ENCODE measurements around the gene CPLX3. TPM values are rescaled to one million over a fixed set of nuclear protein-coding genes. Genes with fewer than 3 reads are reported as not detected.

The CPLX3 gene
- total RNA-seq, 2 experiments from 2014 or later: 0.11 TPM; not detected in 1

DNA sequence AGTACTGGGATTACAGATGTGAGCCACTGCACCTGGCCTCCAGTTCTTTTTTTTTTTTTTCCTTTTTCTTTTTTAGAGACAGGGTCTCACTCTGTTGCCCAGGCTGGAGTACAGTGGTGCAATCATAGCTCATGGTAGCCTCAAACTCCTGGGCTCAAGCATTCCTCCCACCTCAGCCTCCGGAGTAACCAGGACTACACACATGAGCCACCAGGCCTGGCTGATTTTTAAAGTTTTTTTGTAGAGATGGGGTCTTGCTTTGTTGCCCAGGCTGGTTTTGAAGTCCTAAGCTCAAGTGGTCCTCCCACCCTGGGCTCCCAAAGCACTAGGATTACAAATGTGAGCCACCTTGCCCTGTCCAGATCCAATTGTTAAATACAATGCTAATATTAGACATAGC lies 30.1 kb downstream of the CPLX3 start:
- no peak overlapping the region for H3K4me3 Mint-ChIP-seq
- DNase-seq: no peak
- TF ChIP-seq, protein P1, sequence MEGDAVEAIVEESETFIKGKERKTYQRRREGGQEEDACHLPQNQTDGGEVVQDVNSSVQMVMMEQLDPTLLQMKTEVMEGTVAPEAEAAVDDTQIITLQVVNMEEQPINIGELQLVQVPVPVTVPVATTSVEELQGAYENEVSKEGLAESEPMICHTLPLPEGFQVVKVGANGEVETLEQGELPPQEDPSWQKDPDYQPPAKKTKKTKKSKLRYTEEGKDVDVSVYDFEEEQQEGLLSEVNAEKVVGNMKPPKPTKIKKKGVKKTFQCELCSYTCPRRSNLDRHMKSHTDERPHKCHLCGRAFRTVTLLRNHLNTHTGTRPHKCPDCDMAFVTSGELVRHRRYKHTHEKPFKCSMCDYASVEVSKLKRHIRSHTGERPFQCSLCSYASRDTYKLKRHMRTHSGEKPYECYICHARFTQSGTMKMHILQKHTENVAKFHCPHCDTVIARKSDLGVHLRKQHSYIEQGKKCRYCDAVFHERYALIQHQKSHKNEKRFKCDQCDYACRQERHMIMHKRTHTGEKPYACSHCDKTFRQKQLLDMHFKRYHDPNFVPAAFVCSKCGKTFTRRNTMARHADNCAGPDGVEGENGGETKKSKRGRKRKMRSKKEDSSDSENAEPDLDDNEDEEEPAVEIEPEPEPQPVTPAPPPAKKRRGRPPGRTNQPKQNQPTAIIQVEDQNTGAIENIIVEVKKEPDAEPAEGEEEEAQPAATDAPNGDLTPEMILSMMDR (IDR thresholded peaks at IDR 0.05): no peak
- no peaks in the 10 kb centered on the region for H3K9me3 Mint-ChIP-seq
- H3K27ac Mint-ChIP-seq: peak overlapping the region; percentile 84
- H3K36me3 Mint-ChIP-seq (ENCODE audit: low read depth): peaks cover 10% of the 10 kb centered on the region
- no peak for ATAC-seq
- intact Hi-C loops (cut with micrococcal nuclease): no loop called here
- H3K27me3 Mint-ChIP-seq: no peaks in the 10 kb centered on the region
- H3K4me1 Mint-ChIP-seq (ENCODE audit: low read depth): peaks cover 32% of the 10 kb centered on the region
- POLR2A ChIA-PET: interaction anchor here (0.7 to 1.9 kb wide), 3 partner anchors 9 to 13 kb away, joined by 3 to 5 read pairs (median 4); partner anchors contain the start of gene ULK3
- CTCF ChIA-PET: interaction anchor here (4.2 kb wide), 1 partner anchor 45 kb away, joined by 14 read pairs; no protein-coding TSS in a partner anchor

DNA sequence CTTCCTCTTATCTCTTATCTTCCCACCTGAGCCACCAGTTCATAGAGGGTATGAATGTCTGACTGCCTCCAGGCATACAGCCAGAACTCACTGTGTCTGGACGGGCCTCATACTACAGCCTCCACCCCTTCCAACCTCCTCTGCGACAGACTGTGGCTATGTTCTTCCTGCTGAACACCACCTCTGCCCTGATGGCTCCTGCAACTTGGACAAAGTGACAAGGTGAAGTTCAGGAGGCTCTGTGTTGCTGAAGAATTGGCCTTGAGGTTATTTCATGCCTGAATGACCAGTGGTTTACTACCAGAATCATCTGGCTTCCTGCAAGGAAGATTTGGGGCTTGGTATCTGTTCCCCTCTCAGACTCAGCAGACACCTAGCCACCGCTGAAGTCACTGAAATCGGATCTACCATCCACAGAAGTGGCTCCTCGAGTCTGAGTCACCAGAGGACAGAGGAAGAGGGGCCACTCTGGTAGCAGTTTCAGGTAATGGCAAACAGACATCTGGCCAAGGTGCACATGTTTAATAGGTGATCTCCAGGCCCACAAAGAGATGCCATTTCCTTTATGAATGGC lies 30.7 kb downstream of the CPLX3 start:
- H3K36me3 Mint-ChIP-seq (ENCODE audit: low read depth): peaks cover 7% of the 10 kb centered on the region
- H3K4me3 Mint-ChIP-seq: no peak overlapping the region
- intact Hi-C loops (cut with micrococcal nuclease): no loop called here
- peak overlapping the region; percentile 84 for H3K27ac Mint-ChIP-seq
- H3K9me3 Mint-ChIP-seq: no peaks in the 10 kb centered on the region
- ChIA-PET POLR2A (interaction anchor here (1.4 to 1.9 kb wide), 3 partner anchors 12 to 81 kb away, joined by 4 to 9 read pairs (median 4); partner anchors contain the start of gene COX5A), CTCF (interaction anchor here (1.2 to 4.2 kb wide), 3 partner anchors 12 to 44 kb away, joined by 3 to 14 read pairs (median 5); no protein-coding TSS in a partner anchor)
- no peaks in the 10 kb centered on the region for H3K27me3 Mint-ChIP-seq
- TF ChIP-seq, protein P1 (IDR thresholded peaks at IDR 0.05): no peak
- ATAC-seq: peak; percentile 31
- no peak for DNase-seq
- peaks cover 32% of the 10 kb centered on the region for H3K4me1 Mint-ChIP-seq (ENCODE audit: low read depth)

DNA sequence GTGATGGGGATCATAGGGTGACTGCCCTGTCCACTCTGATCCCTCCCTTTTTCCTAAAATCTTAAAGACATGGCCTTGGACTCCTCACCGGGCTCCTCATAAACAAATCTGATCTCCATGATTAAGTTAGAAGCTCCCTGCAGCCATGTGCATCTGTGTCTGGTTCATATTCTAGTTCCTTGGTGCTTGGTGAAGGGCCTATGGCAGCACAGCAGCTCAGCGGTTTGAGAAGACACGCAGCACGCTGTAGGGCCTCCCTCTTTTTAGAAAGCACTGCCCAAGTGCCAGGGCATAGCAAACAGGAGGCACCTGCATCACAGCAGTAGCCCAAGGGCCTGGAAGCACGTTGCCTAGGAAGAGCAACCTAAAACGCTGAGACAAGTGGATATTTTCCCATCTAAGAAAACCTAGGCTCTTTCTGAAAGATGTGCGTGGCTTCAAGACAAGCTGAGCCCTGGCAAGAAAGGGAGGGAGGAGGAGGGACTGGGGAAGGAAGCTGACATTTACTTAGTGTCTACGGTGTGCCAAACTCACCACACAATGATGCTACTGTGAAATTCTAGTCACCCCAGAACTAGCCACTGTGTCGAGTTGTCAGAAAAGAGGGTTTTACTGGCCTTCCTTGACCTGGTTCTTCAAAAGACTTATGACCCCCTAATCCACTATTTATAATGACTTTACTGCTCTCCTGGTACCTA lies 31.4 kb downstream of the CPLX3 start:
- Mint-ChIP-seq H3K36me3 (ENCODE audit: low read depth) (peaks cover 6% of the 10 kb centered on the region), H3K27ac (peak overlapping the region; percentile 84), H3K27me3 (no peaks in the 10 kb centered on the region), H3K4me1 (ENCODE audit: low read depth) (peaks cover 32% of the 10 kb centered on the region), H3K4me3 (no peak overlapping the region), H3K9me3 (no peaks in the 10 kb centered on the region)
- ChIA-PET CTCF (interaction anchor here (1.1 to 1.7 kb wide), 9 partner anchors 9 to 172 kb away, joined by 3 to 11 read pairs (median 5); partner anchors contain the start of gene ULK3), POLR2A (interaction anchor here (1.2 to 1.9 kb wide), 5 partner anchors 12 to 80 kb away, joined by 3 to 9 read pairs (median 4); partner anchors contain the start of genes COX5A, MPI and SCAMP2)
- TF ChIP-seq, protein P1 (IDR thresholded peaks at IDR 0.05): no peak
- ATAC-seq (peak; percentile 91), DNase-seq (peak; percentile 58)
- intact Hi-C loops (cut with micrococcal nuclease): no loop called here

DNA sequence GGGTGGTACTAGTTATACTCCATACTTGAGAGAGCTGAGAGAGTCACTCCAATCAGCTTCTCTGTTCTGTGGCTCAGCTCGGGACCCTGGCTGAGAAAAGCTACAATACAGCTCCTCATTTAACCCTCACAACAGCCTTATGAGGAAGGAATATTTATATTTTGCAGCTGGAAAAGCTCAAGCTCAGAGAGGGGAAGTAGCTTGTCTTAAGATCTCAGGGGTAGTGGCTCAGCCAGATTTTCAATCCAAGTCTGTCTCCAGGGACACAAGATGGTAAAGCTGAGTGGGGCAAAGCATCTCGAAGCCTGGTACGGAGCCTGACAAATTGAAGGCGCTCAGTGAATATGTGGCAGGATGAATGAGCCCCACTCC lies 31.9 kb downstream of the CPLX3 start:
- Mint-ChIP-seq H3K27ac (peak overlapping the region; percentile 84), H3K27me3 (no peaks in the 10 kb centered on the region), H3K4me1 (ENCODE audit: low read depth) (peaks cover 32% of the 10 kb centered on the region), H3K36me3 (ENCODE audit: low read depth) (peaks cover 6% of the 10 kb centered on the region), H3K9me3 (no peaks in the 10 kb centered on the region), H3K4me3 (no peak overlapping the region)
- DNase-seq (no peak), ATAC-seq (peak; percentile 34)
- ChIA-PET POLR2A (interaction anchor here (1.2 to 1.9 kb wide), 5 partner anchors 11 to 80 kb away, joined by 3 to 9 read pairs (median 4); partner anchors contain the start of genes COX5A, MPI and SCAMP2), CTCF (interaction anchor here (0.9 to 1.7 kb wide), 14 partner anchors 9 to 227 kb away, joined by 3 to 11 read pairs (median 4); partner anchors contain the start of gene ULK3)
- TF ChIP-seq, protein P1 (IDR thresholded peaks at IDR 0.05): no peak
- intact Hi-C loops (cut with micrococcal nuclease): no loop called here
